ENCODE data around the gene MGMT.

The MGMT gene

GRCh38 chr10:129544205-129545202, 77.5 kb downstream of the MGMT start:
- no peak for DNase-seq

GRCh38 chr10:129545261-129545660, 78.2 kb downstream of the MGMT start:
- no peak for DNase-seq

GRCh38 chr10:129546106-129546505, 79.1 kb downstream of the MGMT start:
- no peak for DNase-seq

GRCh38 chr10:129547608-129548007, 80.6 kb downstream of the MGMT start:
- DNase-seq = no peak

GRCh38 chr10:129548600-129548999, 81.6 kb downstream of the MGMT start:
- no peak for DNase-seq

GRCh38 chr10:129550076-129550475, 83.0 kb downstream of the MGMT start:
- no peak for DNase-seq

- no peak for DNase-seq
Observed at GRCh38 chr10:129550658-129551057, 83.6 kb downstream of the MGMT start.

- no peak for DNase-seq
Observed at GRCh38 chr10:129552119-129552518, 85.1 kb downstream of the MGMT start.

GRCh38 chr10:129553928-129554327, 86.9 kb downstream of the MGMT start:
- no peak for DNase-seq

GRCh38 chr10:129556316-129556715, 89.3 kb downstream of the MGMT start:
- no peak for DNase-seq

GRCh38 chr10:129560361-129560760, 93.3 kb downstream of the MGMT start:
- DNase-seq = no peak

GRCh38 chr10:129562487-129562886, 95.4 kb downstream of the MGMT start:
- no peak for DNase-seq

GRCh38 chr10:129564923-129565322, 97.9 kb downstream of the MGMT start:
- DNase-seq = no peak

- no peak for DNase-seq
Observed at GRCh38 chr10:129568583-129569344, 101.7 kb downstream of the MGMT start.

GRCh38 chr10:129570185-129570584, 103.1 kb downstream of the MGMT start:
- DNase-seq = no peak

- DNase-seq = no peak
Observed at GRCh38 chr10:129579228-129579627, 112.2 kb downstream of the MGMT start.

- DNase-seq = no peak
Observed at GRCh38 chr10:129580010-129580409, 113.0 kb downstream of the MGMT start.

- DNase-seq = no peak
Observed at GRCh38 chr10:129580901-129581300, 113.9 kb downstream of the MGMT start.

GRCh38 chr10:129581827-129582411, 114.9 kb downstream of the MGMT start:
- no peak for DNase-seq

- no peak for DNase-seq
Observed at GRCh38 chr10:129583831-129584230, 116.8 kb downstream of the MGMT start.

- no peak for DNase-seq
Observed at GRCh38 chr10:129586898-129587443, 119.9 kb downstream of the MGMT start.

- DNase-seq = no peak
Observed at GRCh38 chr10:129589546-129589945, 122.5 kb downstream of the MGMT start.

GRCh38 chr10:129593953-129594352, 126.9 kb downstream of the MGMT start:
- no peak for DNase-seq
